Osteoblast (primary cell): ENCODE results near the gene ANKS1B. TPM values are rescaled to one million over a fixed set of nuclear protein-coding genes. Genes with fewer than 3 reads are reported as not detected.

Experiments
- DNase-seq: peaks from one replicate; pipeline ENCODE4 v3.0.0; 2011; ENCODE audit warnings: low spot score, mixed read lengths; ENCODE audit not compliant: insufficient read length; ENCODE audit errors: missing footprints
- H2AFZ ChIP-seq: 2 replicates; pipeline ENCODE4 v1.6.0; 2011; ENCODE audit warnings: mild to moderate bottlenecking, low read length
- H3K27ac ChIP-seq: 2 replicates; pipeline ENCODE4 v1.5.1; 2011; ENCODE audit warnings: mild to moderate bottlenecking, low read depth, low read length, moderate library complexity
- H3K27me3 ChIP-seq: 2 replicates; pipeline ENCODE4 v1.6.0; 2012; ENCODE audit warnings: mild to moderate bottlenecking, control low read depth, inconsistent platforms, low read length, moderate library complexity; ENCODE audit not compliant: insufficient read depth
- H3K36me3 ChIP-seq: 2 replicates; pipeline ENCODE4 v1.5.1; 2011; ENCODE audit warnings: mild to moderate bottlenecking, low read length, control low read depth, moderate library complexity; ENCODE audit not compliant: insufficient read depth
- H3K4me1 ChIP-seq: 2 replicates; pipeline ENCODE4 v1.5.1; 2011; ENCODE audit warnings: mild to moderate bottlenecking, low read length, control low read depth, moderate library complexity; ENCODE audit not compliant: insufficient read depth
- H3K4me2 ChIP-seq: 2 replicates; pipeline ENCODE4 v1.6.0; 2011; ENCODE audit warnings: mild to moderate bottlenecking, low read length; ENCODE audit not compliant: insufficient read depth
- H3K4me3 ChIP-seq: fragments of 200-600 bp; sonication (generic); 3 replicates; pipeline ENCODE4 v1.5.1; 2012; ENCODE audit warnings: mild to moderate bottlenecking, low read length, inconsistent platforms; ENCODE audit not compliant: insufficient read depth
- H3K79me2 ChIP-seq: 2 replicates; pipeline ENCODE4 v1.6.0; 2012; ENCODE audit warnings: mild to moderate bottlenecking, low read length, control low read depth, inconsistent platforms; ENCODE audit not compliant: insufficient read depth
- H3K9me3 ChIP-seq: 2 replicates; pipeline ENCODE4 v1.5.1; 2011; ENCODE audit warnings: low read depth, low read length, control low read depth
- H4K20me1 ChIP-seq: 2 replicates; pipeline ENCODE4 v1.6.0; 2012; ENCODE audit warnings: mild to moderate bottlenecking, low read length, control low read depth; ENCODE audit not compliant: insufficient read depth
- CTCF ChIP-seq: IDR thresholded peaks from 2 replicates; pipeline ENCODE4 v1.5.1; 2011; ENCODE audit warnings: mild to moderate bottlenecking, low read depth, low read length, moderate library complexity; ENCODE audit errors: extremely low read depth
- total RNA-seq: library from RNA; depleted of rRNA; stranded (reverse); fragments of >200 nt; gene quantifications from 2 replicates; pipeline ENCODE4 v1.2.3, GENCODE V29; 2012

ANKS1B gene
- total RNA-seq, 1 donor = 2.2 TPM

GRCh38 chr12:98821232-98821631 lies 1163.5 kb downstream of the ANKS1B start:
- H3K79me2 ChIP-seq = no peaks in the 10 kb centered on the region
- H2AFZ ChIP-seq = no peak overlapping the region
- no peaks in the 10 kb centered on the region for H3K9me3 ChIP-seq
- no peaks in the 10 kb centered on the region for H3K36me3 ChIP-seq
- no peak for TF ChIP-seq CTCF
- no peaks in the 10 kb centered on the region for H4K20me1 ChIP-seq
- H3K27ac ChIP-seq = no peak overlapping the region
- H3K4me3 ChIP-seq = no peak overlapping the region
- no peak for DNase-seq
- H3K27me3 ChIP-seq = no peaks in the 10 kb centered on the region
- H3K4me1 ChIP-seq = no peaks in the 10 kb centered on the region
- H3K4me2 ChIP-seq = no peak overlapping the region

- H3K9me3 ChIP-seq = no peaks in the 10 kb centered on the region
- no peak for TF ChIP-seq CTCF
- no peak for DNase-seq
Measured at GRCh38 chr12:98819821-98820404, 1164.8 kb downstream of the ANKS1B start.

GRCh38 chr12:98819071-98819470 lies 1165.7 kb downstream of the ANKS1B start:
- TF ChIP-seq CTCF = no peak
- no peaks in the 10 kb centered on the region for H3K4me1 ChIP-seq
- H3K4me2 ChIP-seq = no peak overlapping the region
- H3K4me3 ChIP-seq = no peak overlapping the region
- no peaks in the 10 kb centered on the region for H4K20me1 ChIP-seq
- no peaks in the 10 kb centered on the region for H3K9me3 ChIP-seq
- H3K36me3 ChIP-seq = no peaks in the 10 kb centered on the region
- no peaks in the 10 kb centered on the region for H3K27me3 ChIP-seq
- no peak overlapping the region for H3K27ac ChIP-seq
- no peak overlapping the region for H2AFZ ChIP-seq
- no peak for DNase-seq
- H3K79me2 ChIP-seq = no peaks in the 10 kb centered on the region

More at GRCh38 chr12:98819821-98820404, 1164.8 kb downstream of the ANKS1B start:
- H3K4me3 ChIP-seq = no peak overlapping the region
- no peaks in the 10 kb centered on the region for H3K27me3 ChIP-seq
- no peak overlapping the region for H3K27ac ChIP-seq
- no peaks in the 10 kb centered on the region for H3K79me2 ChIP-seq
- no peak overlapping the region for H3K4me2 ChIP-seq
- H4K20me1 ChIP-seq = no peaks in the 10 kb centered on the region
- no peaks in the 10 kb centered on the region for H3K36me3 ChIP-seq
- no peaks in the 10 kb centered on the region for H3K4me1 ChIP-seq
- no peak overlapping the region for H2AFZ ChIP-seq

- Histone ChIP-seq H3K27me3 (no peaks in the 10 kb centered on the region), H4K20me1 (no peaks in the 10 kb centered on the region), H3K4me2 (no peak overlapping the region), H3K4me3 (no peak overlapping the region), H2AFZ (no peak overlapping the region), H3K36me3 (no peaks in the 10 kb centered on the region), H3K9me3 (no peaks in the 10 kb centered on the region), H3K4me1 (no peaks in the 10 kb centered on the region), H3K79me2 (no peaks in the 10 kb centered on the region), H3K27ac (no peak overlapping the region)
- TF ChIP-seq CTCF = no peak
- no peak for DNase-seq
Measured at GRCh38 chr12:98818239-98818638, 1166.5 kb downstream of the ANKS1B start.
